NCI-H1417 treated with DMSO at 0.1 percent for 48 hours (cell line): ENCODE data around the gene ADARB2.

ENCODE experiments used
- DNase-seq: peaks from one replicate; lab custom pipeline; 2025; lab: John Stamatoyannopoulos, UW

The ADARB2 gene

DNA sequence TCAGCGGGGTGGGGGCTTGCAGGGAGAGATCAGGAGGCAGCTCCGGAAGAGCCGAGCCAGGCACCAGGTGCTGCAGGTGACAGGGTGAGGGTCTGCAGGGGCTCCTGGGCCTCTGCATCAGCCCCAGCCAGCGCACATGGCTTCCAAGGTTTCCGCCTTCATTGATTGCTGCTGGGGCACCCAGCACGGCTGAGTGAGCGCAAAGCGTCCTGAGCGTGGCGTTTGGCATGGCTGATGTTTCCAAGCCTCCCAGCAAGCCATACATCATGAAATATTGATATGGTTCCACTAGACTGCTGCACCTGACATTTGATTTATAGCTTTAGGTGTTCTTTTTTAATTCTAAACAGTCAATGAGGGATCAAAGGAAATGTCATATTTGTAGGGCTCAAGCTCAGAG, 422.1 kb downstream of the ADARB2 start:
- DNase-seq: no peak

- no peak for DNase-seq
Measured at GRCh38 chr10:1311726-1312125, 425.6 kb downstream of the ADARB2 start.

- no peak for DNase-seq
Measured at GRCh38 chr10:1310271-1310789, 427.0 kb downstream of the ADARB2 start.

DNA sequence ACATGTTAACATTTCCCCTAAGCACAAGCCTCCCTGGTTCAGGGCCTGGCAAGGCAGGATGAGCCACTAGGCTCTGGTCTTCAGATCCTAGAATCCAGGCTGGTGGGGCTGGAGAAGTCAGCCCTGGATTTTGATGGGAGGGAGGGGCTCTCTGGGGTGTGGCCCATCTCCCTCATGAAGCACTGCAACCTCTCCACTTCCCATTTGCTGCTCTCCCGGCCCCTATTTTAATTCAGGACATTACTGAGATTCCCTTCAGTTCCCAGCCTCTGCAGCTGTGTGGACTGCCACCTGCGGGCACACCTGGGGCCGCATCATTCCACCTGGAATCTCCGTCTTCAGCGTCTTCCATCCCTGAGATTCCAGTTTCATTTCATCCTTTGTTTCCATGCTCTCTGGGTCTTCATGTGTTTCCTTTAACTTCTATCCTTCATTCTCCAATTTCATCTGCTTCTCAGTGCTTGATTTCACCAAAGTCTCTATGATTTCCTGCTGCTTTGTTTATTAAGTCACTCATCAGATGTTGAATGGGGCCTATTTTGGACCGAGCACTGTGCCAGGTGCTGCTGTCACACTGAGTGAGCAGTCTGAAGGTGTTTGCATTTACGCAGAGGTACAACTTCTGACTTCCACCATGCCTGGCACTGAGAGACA, 427.6 kb downstream of the ADARB2 start:
- no peak for DNase-seq

- DNase-seq: no peak
Measured at GRCh38 chr10:1308962-1309616, 428.2 kb downstream of the ADARB2 start.

GRCh38 chr10:1308173-1308961, 429.0 kb downstream of the ADARB2 start:
- no peak for DNase-seq

DNA sequence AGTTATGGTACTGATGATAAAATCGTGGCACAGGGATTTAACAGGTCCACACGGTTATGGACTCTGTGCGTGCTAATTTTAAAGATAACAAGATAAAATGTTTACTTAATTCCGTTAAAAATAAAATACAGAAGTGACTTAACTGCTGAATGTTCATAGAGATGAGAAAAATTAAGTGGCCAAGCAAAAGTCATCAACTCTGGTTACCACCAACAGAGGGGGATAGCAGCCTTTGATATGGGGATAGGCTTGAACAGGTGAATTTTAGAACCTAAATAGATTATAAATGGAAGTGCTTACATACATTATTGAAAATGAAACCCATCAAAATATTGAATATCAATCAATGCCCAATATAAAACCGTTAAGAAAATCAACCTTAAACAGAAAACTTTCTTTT, 436.2 kb downstream of the ADARB2 start:
- no peak for DNase-seq

DNA sequence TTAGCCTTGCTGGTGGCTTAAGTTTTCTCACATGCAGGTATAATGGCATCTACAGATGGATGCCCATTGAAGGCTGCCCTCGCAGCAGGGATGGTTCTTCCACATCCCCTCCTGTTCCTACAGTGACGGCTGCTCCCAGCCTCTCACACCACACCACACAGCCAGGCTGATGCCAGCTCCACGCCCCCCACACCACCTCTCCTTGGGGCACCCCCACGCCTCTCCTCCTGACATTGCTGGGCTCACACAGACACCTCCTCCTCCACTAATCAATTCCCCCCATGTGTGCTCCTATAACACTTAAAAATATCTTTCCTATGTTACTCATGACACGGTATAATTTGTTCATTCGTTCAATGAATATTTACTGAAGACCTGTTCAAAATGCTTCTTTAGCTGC, 437.1 kb downstream of the ADARB2 start:
- no peak for DNase-seq

GRCh38 chr10:1299041-1299726, 438.1 kb downstream of the ADARB2 start:
- DNase-seq: no peak

DNA sequence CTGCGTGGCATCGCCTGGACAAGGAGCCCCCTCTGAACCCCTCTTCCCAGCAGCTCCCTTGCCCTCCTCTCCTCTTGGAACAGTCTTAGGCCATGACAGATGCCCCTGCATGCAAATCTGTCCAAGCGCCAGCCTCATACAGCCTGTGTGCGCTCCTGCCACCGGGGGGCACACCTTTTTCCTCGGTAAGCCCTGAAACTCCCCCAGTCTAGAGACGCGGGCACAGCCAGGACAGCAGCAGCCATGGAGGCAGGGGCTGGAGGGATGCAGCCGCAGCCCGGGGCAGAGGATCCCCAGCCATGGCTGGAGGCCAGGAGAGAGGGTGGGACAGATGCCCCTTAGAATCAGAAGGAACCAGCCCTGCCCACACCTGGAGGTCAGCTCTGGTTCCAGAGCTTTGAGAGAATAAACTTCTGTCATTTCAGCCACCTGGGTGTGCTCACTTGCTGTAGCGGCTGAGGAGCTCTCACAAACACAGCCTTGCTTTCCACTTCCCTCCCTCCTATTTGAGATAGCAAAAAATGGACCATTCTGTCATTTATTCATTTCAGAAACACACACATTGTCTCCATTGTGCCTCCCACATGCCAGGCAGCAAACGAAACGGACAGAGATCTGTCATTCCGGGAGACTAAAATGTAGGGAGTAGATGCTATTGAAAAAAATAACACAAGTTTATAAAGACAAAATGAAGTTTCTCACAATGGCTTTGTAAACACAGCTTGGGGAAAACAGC, 439.6 kb downstream of the ADARB2 start:
- no peak for DNase-seq

DNA sequence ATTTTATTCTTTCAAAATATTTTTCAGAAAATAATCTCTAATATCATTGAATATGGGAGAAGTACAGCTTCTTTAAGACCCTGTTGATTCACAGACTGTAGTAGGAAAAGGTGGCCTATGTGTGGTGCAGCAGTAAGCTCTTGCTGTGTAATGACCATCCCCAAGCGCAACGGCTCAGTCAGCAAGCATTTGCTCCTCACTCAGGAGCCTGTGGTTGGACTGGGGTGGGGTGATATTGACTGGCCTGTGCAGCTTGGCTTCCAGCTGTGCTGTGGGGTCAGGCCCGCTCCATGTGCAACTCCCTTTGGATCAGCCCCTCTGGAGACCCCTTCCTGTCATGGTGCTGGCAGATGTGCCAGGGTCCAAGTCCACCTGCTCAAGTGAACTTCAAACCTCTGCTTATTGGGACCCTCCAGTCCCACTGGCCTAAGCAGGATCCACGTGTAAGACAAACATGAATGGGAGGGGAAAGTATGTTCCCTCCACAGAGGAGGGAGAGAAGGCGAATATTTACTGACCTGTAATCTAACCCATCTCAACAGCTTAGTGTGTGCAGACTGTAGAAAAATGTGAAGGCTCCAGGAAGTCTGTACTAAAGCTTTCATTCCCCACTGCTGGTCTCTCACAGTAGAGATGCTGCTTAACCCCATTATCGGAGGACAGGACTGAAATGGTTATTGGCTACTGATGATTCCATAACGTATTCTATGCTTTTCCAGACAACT, 441.4 kb downstream of the ADARB2 start:
- no peak for DNase-seq

- no peak for DNase-seq
Measured at GRCh38 chr10:1294748-1295147, 442.6 kb downstream of the ADARB2 start.

DNA sequence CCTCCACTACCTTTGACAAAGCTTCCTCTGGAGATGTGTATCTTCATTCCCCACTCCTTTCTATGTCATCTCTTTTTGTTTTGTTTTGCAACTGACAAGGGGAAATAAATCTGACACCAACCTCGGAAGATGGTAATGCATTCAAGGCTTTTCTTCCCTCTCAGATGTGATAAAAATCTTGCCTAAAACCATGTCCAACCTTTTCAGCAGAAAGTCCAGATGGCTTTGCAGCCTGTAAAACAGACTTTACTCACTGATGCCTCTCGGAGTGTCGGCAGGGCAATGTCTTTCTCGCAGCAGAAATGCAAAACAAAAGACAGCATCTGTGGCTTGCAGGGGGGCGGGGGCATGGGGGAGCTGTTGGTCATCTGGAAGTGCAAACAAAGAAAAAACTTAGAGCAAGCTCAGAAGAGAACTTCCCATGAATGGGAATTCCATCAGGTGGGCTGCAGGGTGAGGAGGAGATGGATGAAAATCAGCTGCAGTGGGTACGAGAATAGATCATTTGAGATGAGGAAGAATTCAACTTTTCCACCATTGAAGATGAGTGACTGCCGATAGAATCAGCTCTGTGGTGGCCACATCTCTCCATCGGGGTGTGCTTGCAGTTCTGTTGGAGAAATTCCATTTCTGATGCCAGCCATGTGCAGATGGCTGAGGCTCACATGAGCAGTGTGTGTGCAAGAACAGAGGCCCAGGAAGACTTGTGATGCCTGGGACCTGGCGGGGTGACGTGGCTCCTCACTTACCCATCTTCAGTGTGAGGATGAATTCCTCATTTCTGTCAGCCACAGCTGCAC, 443.5 kb downstream of the ADARB2 start:
- DNase-seq: no peak

- no peak for DNase-seq
Measured at GRCh38 chr10:1293157-1293556, 444.2 kb downstream of the ADARB2 start.

DNA sequence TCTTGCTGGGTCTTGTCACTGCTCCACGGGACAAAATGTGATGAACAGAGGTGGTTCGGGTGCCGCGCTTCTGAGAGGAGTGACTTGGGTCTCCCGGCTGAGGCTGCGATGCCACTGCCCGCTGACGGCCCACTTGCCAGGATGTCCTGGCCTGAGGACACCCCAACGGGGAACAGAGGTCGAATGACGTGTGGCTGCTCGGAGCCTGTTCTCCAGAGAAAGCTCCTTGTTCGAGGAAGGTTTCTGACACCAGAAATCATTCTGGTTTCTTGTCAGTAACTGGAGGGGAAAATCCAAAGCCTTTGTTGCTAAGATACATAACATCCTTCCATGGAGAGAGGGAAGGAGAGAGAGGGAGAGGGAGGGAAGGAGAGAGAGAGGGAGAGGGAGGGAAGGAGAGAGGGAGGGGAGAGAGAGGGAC, 444.7 kb downstream of the ADARB2 start:
- no peak for DNase-seq

DNA sequence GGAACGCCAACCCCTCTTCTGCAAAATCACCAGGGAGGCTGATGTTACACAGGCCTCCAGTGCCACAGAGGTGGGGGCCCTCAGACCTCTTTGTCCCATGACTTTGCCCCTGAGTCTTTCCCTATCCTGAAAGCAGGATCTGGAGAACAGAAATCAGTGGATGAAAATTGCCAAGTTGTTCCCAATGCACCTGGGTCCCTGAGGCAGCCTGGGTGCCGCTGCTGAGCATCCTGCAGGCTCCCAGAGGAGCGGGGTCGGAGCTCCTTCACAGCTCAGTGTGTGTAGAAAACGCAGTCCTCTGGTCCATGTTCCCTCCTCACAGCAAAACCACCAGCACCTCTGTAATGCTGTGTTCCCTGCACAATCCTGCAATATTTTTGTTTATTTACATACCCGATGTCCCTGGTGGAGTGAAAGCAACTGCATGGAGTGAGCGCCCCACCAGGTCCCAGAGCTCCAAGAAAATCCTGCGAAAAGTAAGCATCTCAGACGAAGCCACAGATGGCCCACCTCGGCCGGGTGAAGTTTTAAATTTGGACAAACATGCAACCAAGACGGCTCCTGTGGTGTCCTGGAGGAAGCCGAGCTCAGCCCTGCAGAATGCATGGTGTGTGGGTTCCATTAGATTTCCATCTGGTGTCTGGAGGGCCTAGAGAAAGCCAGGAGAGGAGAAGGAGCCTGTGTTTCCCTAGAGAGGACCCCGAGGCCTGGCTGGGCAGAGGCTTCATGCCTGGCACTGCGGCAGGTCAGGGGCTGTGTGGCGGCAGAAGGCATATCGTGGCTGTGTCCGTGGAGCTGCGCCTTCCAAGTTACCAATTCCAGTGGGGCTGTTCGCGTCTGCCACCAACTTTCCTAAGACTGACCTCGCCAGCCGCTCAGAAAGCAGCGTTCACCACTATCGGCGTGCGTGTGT, 445.9 kb downstream of the ADARB2 start:
- no peak for DNase-seq

DNA sequence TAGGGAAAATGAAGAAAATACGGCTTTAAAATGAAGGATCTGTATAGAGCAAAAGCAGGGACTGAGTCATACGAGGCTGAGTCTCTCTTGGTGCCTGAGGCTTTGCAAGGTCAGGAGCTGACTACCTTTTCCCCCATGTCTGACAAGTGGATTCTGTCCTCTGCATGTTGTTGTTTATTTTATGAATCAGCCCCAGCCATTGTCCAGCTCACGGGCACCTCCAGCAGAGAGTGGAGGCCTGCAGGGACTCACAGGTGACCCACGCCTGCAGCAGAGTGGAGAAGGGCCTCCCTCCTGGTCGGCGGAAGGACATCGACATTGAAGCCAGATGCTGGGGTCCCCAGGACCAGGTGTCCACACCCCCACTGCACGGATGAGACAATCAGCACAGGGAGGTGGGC, 447.3 kb downstream of the ADARB2 start:
- no peak for DNase-seq

DNA sequence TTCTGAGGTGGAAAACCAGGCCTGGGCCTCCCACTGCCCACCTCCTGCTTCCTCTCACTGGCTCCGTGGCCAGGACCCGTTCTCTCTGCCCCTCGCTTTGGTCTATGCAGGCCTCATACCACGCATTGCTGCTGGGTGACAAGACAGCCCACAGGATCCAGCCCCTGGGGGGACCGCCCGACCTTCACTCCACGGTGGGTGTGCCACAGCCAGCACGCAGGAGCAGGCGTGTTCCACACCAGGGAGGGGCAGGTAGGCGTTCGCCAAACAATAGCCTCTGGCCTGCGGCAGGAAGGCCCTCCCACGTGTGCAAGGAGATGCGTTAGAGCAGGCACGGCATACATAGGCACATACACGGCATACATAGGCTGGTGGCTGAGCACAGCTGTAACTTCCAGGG, 447.7 kb downstream of the ADARB2 start:
- no peak for DNase-seq

GRCh38 chr10:1287971-1288401, 449.3 kb downstream of the ADARB2 start:
- DNase-seq: no peak
